K562 (cell line): ENCODE results near the gene TUT4. TPM values are rescaled to one million over a fixed set of nuclear protein-coding genes. Genes with fewer than 3 reads are reported as not detected.

Source experiments
- ATAC-seq: fragments of 200-7000 bp; cut with Tn5 transposase; 3 replicates; pipeline ENCODE4 v1.9.1; 2020; ENCODE audit warnings: moderate library complexity
- BruUV-seq: library from RNA; stranded (reverse); fragments of 400-500 nt; replicated peaks from 2 replicates; lab custom pipeline; 2021; lab: Mats Ljungman, UMichigan
- CTCF ChIA-PET: fragments of 300-600 bp; formaldehyde crosslinking; extraction: SDS; loops from one replicate; lab custom pipeline; 2021; ENCODE audit warnings: low intra/inter-chr PET ratio; lab: Yijun Ruan, JAX
- POLR2A ChIA-PET: fragments of 300-600, 350-650 bp; sonication (Branson Sonifier 250); formaldehyde crosslinking; extraction: SDS; loops from one replicate; lab custom pipeline; 2021; ENCODE audit warnings: antibody characterized with exemption, inconsistent platforms; lab: Yijun Ruan, JAX
- DNase-seq, 4 experiments: peaks; one replicate each; pipeline versions ENCODE4 v3.0.0 to v3.0.0-alpha.2; 2011 to 2018; ENCODE audit warnings: low spot score in 3 of 4, mixed read lengths in 3 of 4; ENCODE audit errors: extremely low read depth in 1 of 4
- FAIRE-seq: peaks from 2 replicates; lab custom pipeline; 2011; peaks lifted over from hg19 to GRCh38; lab: Jason Lieb, UNC
- H2AFZ ChIP-seq: 2 replicates; pipeline ENCODE4 v1.6.0; 2011; ENCODE audit warnings: low read depth, low read length, control low read depth, inconsistent platforms
- H3K27ac ChIP-seq: fragments of 200-600 bp; 3 replicates; pipeline ENCODE4 v1.8.0; 2011; ENCODE audit warnings: low read depth, mild to moderate bottlenecking, control low read depth, inconsistent platforms, low read length, moderate library complexity, mixed read lengths; ENCODE audit errors: extremely low read depth
- H3K27me3 ChIP-seq, 2 experiments: fragments of 300-600 bp in 1 of 2; 2 replicates in 1 of 2; 3 replicates in 1 of 2; pipeline versions ENCODE4 v1.6.0 to v1.8.0; 2011; ENCODE audit warnings: inconsistent platforms in 2 of 2, low read length in 2 of 2, mild to moderate bottlenecking in 1 of 2, mixed read lengths in 1 of 2, moderate library complexity in 1 of 2; ENCODE audit not compliant: control insufficient read depth in 2 of 2, insufficient read depth in 2 of 2
- H3K36me3 ChIP-seq: fragments of 300-600 bp; 3 replicates; pipeline ENCODE4 v1.8.0; 2011; ENCODE audit warnings: mild to moderate bottlenecking, low read length, inconsistent platforms; ENCODE audit not compliant: control insufficient read depth, insufficient read depth
- H3K4me1 ChIP-seq, 2 experiments: fragments of 200-600 bp in 1 of 2; replicated peaks in 1 of 2; 2 replicates in 1 of 2; 3 replicates in 1 of 2; pipeline versions ENCODE4 v1.5.1 to v1.8.0; 2011; ENCODE audit warnings: inconsistent platforms in 2 of 2, low read length in 2 of 2, mild to moderate bottlenecking in 1 of 2, mixed read lengths in 1 of 2, moderate library complexity in 1 of 2; ENCODE audit not compliant: control insufficient read depth in 2 of 2, insufficient read depth in 2 of 2
- H3K4me2 ChIP-seq: 2 replicates; pipeline ENCODE4 v1.6.1; 2011; ENCODE audit warnings: low read length, control low read depth, inconsistent platforms, mixed read lengths; ENCODE audit not compliant: insufficient read depth
- H3K4me3 ChIP-seq: fragments of 200-600 bp; sonication (generic), shearing (Covaris generic); 2 replicates; pipeline ENCODE4 v1.5.1; 2016; ENCODE audit warnings: control low read depth, inconsistent platforms
- H3K79me2 ChIP-seq: fragments of 200-600 bp; 3 replicates; pipeline ENCODE4 v1.8.0; 2011; ENCODE audit warnings: low read length, inconsistent platforms; ENCODE audit not compliant: control insufficient read depth, insufficient read depth
- H3K9ac ChIP-seq, 2 experiments: 2 replicates each; pipeline versions ENCODE4 v1.6.0 to v1.6.1; 2011; ENCODE audit warnings: low read depth in 2 of 2, low read length in 2 of 2, control low read depth in 1 of 2, inconsistent platforms in 1 of 2, mild to moderate bottlenecking in 1 of 2, mixed read lengths in 1 of 2; ENCODE audit not compliant: insufficient read depth in 1 of 2
- H3K9me1 ChIP-seq: one replicate; pipeline ENCODE4 v1.6.0; 2011; ENCODE audit warnings: inconsistent platforms, mild to moderate bottlenecking, low read length, moderate library complexity; ENCODE audit not compliant: control insufficient read depth, insufficient read depth
- H3K9me3 ChIP-seq: replicated peaks from 2 replicates; pipeline ENCODE4 v1.5.1; 2011; ENCODE audit warnings: low read depth, low read length, inconsistent platforms; ENCODE audit not compliant: control insufficient read depth, insufficient read depth
- H4K20me1 ChIP-seq: replicated peaks from 2 replicates; pipeline ENCODE4 v1.6.1; 2011; ENCODE audit warnings: low read length, inconsistent platforms, mixed read lengths; ENCODE audit not compliant: control insufficient read depth, insufficient read depth
- EHMT2 ChIP-seq: fragments of 450-650 bp; IDR thresholded peaks from 2 replicates; pipeline ENCODE4 v1.6.1; 2018; ENCODE audit warnings: antibody characterized with exemption
- IFI16 ChIP-seq: fragments of 250-450 bp; sonication (Bioruptor Pico); IDR thresholded peaks from 2 replicates; pipeline ENCODE4 v2.1.2; 2022; ENCODE audit warnings: mild to moderate bottlenecking, inconsistent platforms
- MAZ ChIP-seq, 2 experiments: fragments of 450-650 bp in 1 of 2; sonication (generic) in 1 of 2; formaldehyde crosslinking; IDR thresholded peaks in 1 of 2; conservative IDR thresholded peaks in 1 of 2; 2 replicates each; pipeline versions ENCODE4 v1.4.0 to v1.5.0; 2020; ENCODE audit warnings: mild to moderate bottlenecking in 1 of 2, missing genetic modification reagents in 1 of 2
- NCOA1 ChIP-seq: fragments of 450-650 bp; IDR thresholded peaks from 2 replicates; pipeline ENCODE4 v1.6.1; 2016; ENCODE audit warnings: low read depth
- PHB2 ChIP-seq: fragments of 450-650 bp; IDR thresholded peaks from 2 replicates; pipeline ENCODE4 v1.6.1; 2017; ENCODE audit warnings: low read depth
- RBM25 ChIP-seq: fragments of 200-400 bp; formaldehyde crosslinking; IDR thresholded peaks from 2 replicates; pipeline ENCODE4 v1.6.1; 2018; ENCODE audit warnings: low read length, low read depth, moderate library complexity; ENCODE audit not compliant: severe bottlenecking
- SAFB2 ChIP-seq: fragments of 200-400 bp; formaldehyde crosslinking; IDR thresholded peaks from 2 replicates; pipeline ENCODE4 v1.6.1; 2018; ENCODE audit warnings: borderline replicate concordance, low read length, low read depth, moderate library complexity; ENCODE audit not compliant: severe bottlenecking
- SP2 ChIP-seq: IDR thresholded peaks from 2 replicates; pipeline ENCODE4 v1.6.1; 2011; ENCODE audit warnings: mild to moderate bottlenecking, low read depth, low read length, moderate library complexity; ENCODE audit not compliant: poor library complexity, severe bottlenecking; ENCODE audit errors: extremely low read depth
- ZBTB11 ChIP-seq, 3 experiments: fragments of 200-800 bp in 1 of 3; fragments of 250-450 bp in 1 of 3; fragments of 450-650 bp in 1 of 3; sonication (Bioruptor Pico) in 1 of 3; sonication (Bioruptor generic) in 1 of 3; formaldehyde crosslinking in 1 of 3; IDR thresholded peaks; 2 replicates each; pipeline versions ENCODE4 v1.6.1 to v1.8.0; 2016 to 2022; ENCODE audit warnings: mild to moderate bottlenecking in 2 of 3, missing genetic modification characterization in 2 of 3, missing compliant biosample characterization in 1 of 3, moderate library complexity in 1 of 3
- ZNF75A ChIP-seq: fragments of 450-650 bp; formaldehyde crosslinking; IDR thresholded peaks from 2 replicates; pipeline ENCODE4 v1.4.0; 2020; ENCODE audit warnings: mild to moderate bottlenecking
- ZZZ3 ChIP-seq: fragments of 450-650 bp; IDR thresholded peaks from 2 replicates; pipeline ENCODE4 v1.6.1; 2016; ENCODE audit warnings: antibody characterized with exemption, mild to moderate bottlenecking, moderate library complexity
- WGBS: fragments of 100-300 bp; shearing (Covaris generic); methylation state at CpG from one replicate; pipeline ENCODE4 v1.1.6; 2016; ENCODE audit warnings: low coverage, mixed read lengths; ENCODE audit not compliant: insufficient coverage; ENCODE audit errors: missing lambda C conversion rate; 5-methylcytosine and 5-hydroxymethylcytosine counted together
- in situ Hi-C: fragments of 300-500 bp; cut with MboI; formaldehyde crosslinking; loops from 4 replicates; pipeline ENCODE4 v1.15.0; 2018; ENCODE audit warnings: inconsistent platforms, mixed read lengths
- intact Hi-C: fragments of 100-400 bp; cut with micrococcal nuclease; formaldehyde crosslinking; loops from 2 replicates; pipeline ENCODE4 v1.14.2; 2022
- polyA plus RNA-seq, 8 experiments: library from polyadenylated mRNA; depleted of rRNA in 4 of 8; stranded (reverse) in 5 of 8; unstranded in 3 of 8; fragments of >200 nt; fragmentation: Nextera tagmentation in 2 of 8; fragmentation: Illumina TruSeq in 1 of 8; extraction: Ambion mirVana in 2 of 8; extraction: Trizol in 1 of 8; gene quantifications; 2 replicates each; pipeline versions ENCODE4 v1.2.1 to v1.2.3, GENCODE V29; 2011 to 2014; ENCODE audit warnings: inconsistent platforms in 1 of 8, missing spikeins in 1 of 8
- total RNA-seq, 7 experiments: library from RNA; depleted of rRNA in 6 of 7; stranded (reverse); fragments of >200 nt in 6 of 7; fragmentation: Illumina TruSeq in 2 of 7; extraction: Trizol in 2 of 7; gene quantifications; 2 replicates each; pipeline versions ENCODE4 v1.2.1 to v1.2.3, GENCODE V29; 2011 to 2021; ENCODE audit warnings: low replicate concordance in 1 of 7
- TF ChIP-seq, protein P1 (sequence below): sonication (generic); formaldehyde crosslinking; IDR thresholded peaks from 2 replicates; pipeline ENCODE4 v1.9.0; 2022; ENCODE audit warnings: mild to moderate bottlenecking, missing genetic modification reagents

Gene TUT4
- total and polyA plus RNA-seq, 9 of the 15 experiments (the other 6 are each of a cell fraction or from before 2014, with no cell fraction given): 15.8 to 53.5 (median 36.7) TPM

DNA sequence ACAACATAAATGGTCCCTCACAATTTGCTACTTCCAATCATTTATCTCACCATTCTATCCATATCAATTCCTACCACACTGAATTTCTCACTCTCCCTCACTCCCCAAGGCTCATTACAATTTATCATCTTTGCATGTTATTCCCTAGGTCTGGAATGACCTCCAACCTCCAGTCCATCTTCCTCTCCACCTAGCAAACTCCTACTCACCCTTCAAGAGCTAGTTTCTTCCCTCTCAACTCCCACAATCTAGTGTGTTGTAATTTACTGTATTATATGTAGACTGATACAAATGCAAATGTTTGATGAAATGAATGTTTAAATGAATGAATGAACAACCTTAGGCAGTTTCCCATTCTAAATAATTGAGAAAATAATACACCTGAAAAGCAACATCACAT lies 3.6 kb downstream of the TUT4 start:
- no peak for ATAC-seq
- no peak for FAIRE-seq
- H3K27me3 ChIP-seq: no peaks in the 10 kb centered on the region
- peaks cover 10% of the 10 kb centered on the region for H4K20me1 ChIP-seq
- in situ Hi-C loops: no loop called here
- CTCF ChIA-PET: no interaction called here
- H3K36me3 ChIP-seq: no peaks in the 10 kb centered on the region; the same call in 2 of the 3 replicates
- no peak overlapping the region for H3K9ac ChIP-seq
- TF ChIP-seq, protein P1, sequence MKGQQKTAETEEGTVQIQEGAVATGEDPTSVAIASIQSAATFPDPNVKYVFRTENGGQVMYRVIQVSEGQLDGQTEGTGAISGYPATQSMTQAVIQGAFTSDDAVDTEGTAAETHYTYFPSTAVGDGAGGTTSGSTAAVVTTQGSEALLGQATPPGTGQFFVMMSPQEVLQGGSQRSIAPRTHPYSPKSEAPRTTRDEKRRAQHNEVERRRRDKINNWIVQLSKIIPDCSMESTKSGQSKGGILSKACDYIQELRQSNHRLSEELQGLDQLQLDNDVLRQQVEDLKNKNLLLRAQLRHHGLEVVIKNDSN (CRISPR knock-in tag): no peak
- TF ChIP-seq ZZZ3 (no peak), EHMT2 (no peak), IFI16 (no peak)
- no peaks in the 10 kb centered on the region for H3K9me1 ChIP-seq
- DNase-seq: no peak
- peaks cover 84% of the 10 kb centered on the region for H3K79me2 ChIP-seq
- intact Hi-C loops: no loop called here
- peaks cover 9 to 19% of the 10 kb centered on the region in 2 experiments; a peak in 3 of 5 replicates for H3K4me1 ChIP-seq
- BruUV-seq: no TSS peak
- H3K4me3 ChIP-seq: no peak overlapping the region
- H3K4me2 ChIP-seq: no peak overlapping the region
- H3K27ac ChIP-seq: no peak overlapping the region
- no peaks in the 10 kb centered on the region for H3K9me3 ChIP-seq
- no peak overlapping the region for H2AFZ ChIP-seq
- POLR2A ChIA-PET: interaction anchor here (1.0 kb wide), 1 partner anchor 136 kb away, joined by 3 read pairs; no protein-coding TSS in a partner anchor

- Histone ChIP-seq H3K36me3 (no peaks in the 10 kb centered on the region; the same call in 2 of the 3 replicates), H3K9ac (no peak overlapping the region), H3K27me3 (no peaks in the 10 kb centered on the region), H3K79me2 (peaks cover 92% of the 10 kb centered on the region), H3K4me3 (no peak overlapping the region), H4K20me1 (peaks cover 4% of the 10 kb centered on the region), H3K9me1 (no peaks in the 10 kb centered on the region), H3K9me3 (peaks cover 4% of the 10 kb centered on the region), H3K4me1 (peaks cover 4 to 6% of the 10 kb centered on the region in 2 experiments; a peak in 2 of 5 replicates), H3K27ac (no peak overlapping the region), H2AFZ (no peak overlapping the region), H3K4me2 (no peak overlapping the region)
- POLR2A ChIA-PET: no interaction called here
- 90% methylated on average over 5 of the region's 5 CpGs for WGBS
- intact Hi-C loops: no loop called here
- ATAC-seq (no peak), FAIRE-seq (no peak), DNase-seq (no peak)
- BruUV-seq: no TSS peak
- CTCF ChIA-PET: no interaction called here
- in situ Hi-C loops: no loop called here
- TF ChIP-seq SP2: no peak
- TF ChIP-seq ZBTB11 (CRISPR knock-in tag; IDR thresholded peaks at IDR 0.05): no peak
- no peak for TF ChIP-seq PHB2
- peak; percentile 42 for TF ChIP-seq RBM25
- TF ChIP-seq ZNF75A (CRISPR knock-in tag): no peak
- no peak for TF ChIP-seq MAZ (CRISPR knock-in tag; conservative IDR thresholded peaks at IDR 0.05 in 1 of 2, IDR thresholded peaks at IDR 0.05 in 1 of 2)
- TF ChIP-seq NCOA1: no peak
- no peak for TF ChIP-seq SAFB2
Observed at GRCh38 chr1:52546852-52547251, 6.0 kb downstream of the TUT4 start.
